HEK293T (cell line): ENCODE measurements around the gene NPHS2.
"Not testable (repeated sequence)": the region's sequence is repeated elsewhere in the genome, so short reads cannot be mapped to it uniquely, and the experiment has no call there.

ENCODE experiments used
- CTCF ChIA-PET: fragments of 350-600 bp; formaldehyde crosslinking; extraction: SDS; loops from one replicate; lab custom pipeline; 2021; ENCODE audit warnings: antibody characterized with exemption, inconsistent platforms; lab: Yijun Ruan, JAX
- POLR2A ChIA-PET: fragments of 350-600 bp; formaldehyde crosslinking; extraction: SDS; loops from one replicate; lab custom pipeline; 2020; ENCODE audit warnings: antibody characterized with exemption, inconsistent platforms; lab: Yijun Ruan, JAX
- DNase-seq: peaks from one replicate; pipeline ENCODE4 v3.0.0; 2012; ENCODE audit warnings: mixed read lengths; ENCODE audit errors: extremely low spot score
- ARNT ChIP-seq: fragments of 450-650 bp; IDR thresholded peaks from 2 replicates; pipeline ENCODE4 v1.6.1; 2017; ENCODE audit warnings: mild to moderate bottlenecking
- BHLHE40 ChIP-seq: fragments of 450-650 bp; IDR thresholded peaks from 2 replicates; pipeline ENCODE4 v1.6.1; 2016; ENCODE audit warnings: mild to moderate bottlenecking, moderate library complexity, borderline replicate concordance
- CTBP1 ChIP-seq: fragments of 450-650 bp; IDR thresholded peaks from 2 replicates; pipeline ENCODE4 v1.6.1; 2016; ENCODE audit warnings: borderline replicate concordance
- ELF4 ChIP-seq: fragments of 450-650 bp; IDR thresholded peaks from 2 replicates; pipeline ENCODE4 v1.6.1; 2017; ENCODE audit warnings: antibody characterized with exemption
- FOXA1 ChIP-seq: fragments of 450-650 bp; IDR thresholded peaks from 2 replicates; pipeline ENCODE4 v1.6.1; 2016; ENCODE audit warnings: mild to moderate bottlenecking
- FOXK2 ChIP-seq: fragments of 450-650 bp; IDR thresholded peaks from 2 replicates; pipeline ENCODE4 v1.6.1; 2016; ENCODE audit warnings: mild to moderate bottlenecking
- FOXM1 ChIP-seq: fragments of 450-650 bp; IDR thresholded peaks from 2 replicates; pipeline ENCODE4 v1.6.1; 2017; ENCODE audit warnings: mild to moderate bottlenecking, borderline replicate concordance
- HDGF ChIP-seq: fragments of 450-650 bp; IDR thresholded peaks from 2 replicates; pipeline ENCODE4 v1.6.1; 2017; ENCODE audit warnings: antibody characterized with exemption, borderline replicate concordance
- L3MBTL2 ChIP-seq: fragments of 450-650 bp; conservative IDR thresholded peaks from 2 replicates; pipeline ENCODE4 v1.6.1; 2016; ENCODE audit warnings: mild to moderate bottlenecking
- LEF1 ChIP-seq: fragments of 450-650 bp; IDR thresholded peaks from 2 replicates; pipeline ENCODE4 v1.6.1; 2017; ENCODE audit warnings: mild to moderate bottlenecking, borderline replicate concordance
- NFRKB ChIP-seq: fragments of 450-650 bp; IDR thresholded peaks from 2 replicates; pipeline ENCODE4 v1.6.1; 2016; ENCODE audit warnings: mild to moderate bottlenecking, moderate library complexity
- PKNOX1 ChIP-seq: fragments of 450-650 bp; IDR thresholded peaks from 2 replicates; pipeline ENCODE4 v1.6.1; 2016
- SP1 ChIP-seq: fragments of 450-650 bp; IDR thresholded peaks from 2 replicates; pipeline ENCODE4 v1.6.1; 2017
- SUZ12 ChIP-seq: fragments of 450-650 bp; IDR thresholded peaks from 2 replicates; pipeline ENCODE4 v1.6.1; 2016; ENCODE audit warnings: mild to moderate bottlenecking
- TARDBP ChIP-seq: fragments of 450-650 bp; IDR thresholded peaks from 2 replicates; pipeline ENCODE4 v1.6.1; 2016
- ZNF384 ChIP-seq: fragments of 450-650 bp; IDR thresholded peaks from 2 replicates; pipeline ENCODE4 v1.6.1; 2016

The NPHS2 gene

GRCh38 chr1:179549368-179549700 lies 26.4 kb downstream of the NPHS2 start:
- ChIA-PET CTCF (interaction anchor here (0.7 kb wide), 1 partner anchor 185 kb away, joined by 3 read pairs; no protein-coding TSS in a partner anchor), POLR2A (no interaction called here)
- TF ChIP-seq HDGF (no peak), CTBP1 (no peak), ARNT (no peak), FOXM1 (no peak), SP1 (no peak), FOXK2 (no peak), FOXA1 (no peak), ZNF384 (no peak), LEF1 (no peak), ELF4 (no peak), BHLHE40 (no peak), PKNOX1 (no peak)
- DNase-seq, result no peak

GRCh38 chr1:179548666-179549367 lies 26.9 kb downstream of the NPHS2 start:
- no peak for DNase-seq
- CTCF ChIA-PET, result interaction anchor here (0.7 kb wide), 1 partner anchor 184 kb away, joined by 3 read pairs; no protein-coding TSS in a partner anchor
- TF ChIP-seq NFRKB, result no peak
- TF ChIP-seq FOXM1, result no peak
- no peak for TF ChIP-seq FOXK2
- no peak for TF ChIP-seq SP1
- TF ChIP-seq ZNF384, result no peak
- TF ChIP-seq HDGF, result no peak
- TF ChIP-seq CTBP1, result no peak
- POLR2A ChIA-PET, result no interaction called here

- TF ChIP-seq LEF1, result no peak
- POLR2A ChIA-PET, result interaction anchor here (0.7 kb wide), 1 partner anchor 9 kb away, joined by 3 read pairs; no protein-coding TSS in a partner anchor
- CTCF ChIA-PET, result no interaction called here
- no peak for DNase-seq
Observed at GRCh38 chr1:179547021-179547535, 28.7 kb downstream of the NPHS2 start.

GRCh38 chr1:179545321-179545720 lies 30.4 kb downstream of the NPHS2 start:
- POLR2A ChIA-PET, result no interaction called here
- TF ChIP-seq HDGF, result no peak
- TF ChIP-seq FOXA1, result no peak
- no peak for TF ChIP-seq BHLHE40
- no peak for TF ChIP-seq L3MBTL2
- TF ChIP-seq SUZ12, result no peak
- no peak for TF ChIP-seq LEF1
- TF ChIP-seq SP1, result no peak
- no peak for TF ChIP-seq ELF4
- TF ChIP-seq ZNF384, result no peak
- TF ChIP-seq PKNOX1, result no peak
- no peak for TF ChIP-seq NFRKB
- TF ChIP-seq CTBP1, result no peak
- no peak for TF ChIP-seq TARDBP
- no peak for TF ChIP-seq ARNT
- no peak for TF ChIP-seq FOXM1
- no peak for TF ChIP-seq FOXK2
- CTCF ChIA-PET, result no interaction called here
- DNase-seq, result no peak

- ChIA-PET CTCF (no interaction called here), POLR2A (no interaction called here)
- no peak for DNase-seq
- TF ChIP-seq HDGF, result no peak
- TF ChIP-seq SUZ12, result no peak
- TF ChIP-seq FOXM1, result no peak
- TF ChIP-seq PKNOX1, result no peak
- no peak for TF ChIP-seq CTBP1
- TF ChIP-seq TARDBP, result no peak
- no peak for TF ChIP-seq ELF4
Observed at GRCh38 chr1:179541774-179542173, 34.0 kb downstream of the NPHS2 start.

GRCh38 chr1:179530352-179530751 lies 45.4 kb downstream of the NPHS2 start:
- ChIA-PET CTCF (no interaction called here), POLR2A (no interaction called here)
- no peak for TF ChIP-seq CTBP1
- no peak for TF ChIP-seq ELF4
- DNase-seq, result no peak

- ChIA-PET POLR2A (no interaction called here), CTCF (no interaction called here)
- no peak for DNase-seq
- TF ChIP-seq L3MBTL2 (no peak), SP1 (no peak), FOXA1 (no peak), HDGF (no peak), BHLHE40 (no peak), PKNOX1 (no peak), CTBP1 (no peak), ZNF384 (no peak), LEF1 (no peak), ELF4 (no peak), FOXM1 (no peak)
Observed at GRCh38 chr1:179529482-179530195, 46.1 kb downstream of the NPHS2 start.

GRCh38 chr1:179518544-179518943 lies 57.2 kb downstream of the NPHS2 start:
- DNase-seq, CTCF ChIA-PET, POLR2A ChIA-PET: not testable (repeated sequence)
